GM18951 (cell line): ENCODE data around the gene GPI.

Experiments
- POLR2A ChIP-seq: IDR thresholded peaks from 4 replicates; pipeline ENCODE4 v1.6.1; 2011; ENCODE audit warnings: mild to moderate bottlenecking; ENCODE audit not compliant: insufficient read length, insufficient read depth; ENCODE audit errors: extremely low read depth
- in situ Hi-C: fragments of 300-500 bp; cut with MboI; formaldehyde crosslinking; loops from one replicate; pipeline ENCODE4 v1.12.0; 2022; ENCODE audit warnings: low sequenced_read_pairs, mixed read lengths, inconsistent platforms; ENCODE audit not compliant: unreplicated experiment

Gene GPI

GRCh38 chr19:34418300-34418699 is 53.3 kb downstream of the GPI start:
- TF ChIP-seq POLR2A: no peak
- in situ Hi-C loops: no loop called here

- in situ Hi-C loops: no loop called here
- TF ChIP-seq POLR2A: no peak
Observed at GRCh38 chr19:34426096-34426661, 61.2 kb downstream of the GPI start.

- in situ Hi-C loops: no loop called here
- no peak for TF ChIP-seq POLR2A
Observed at GRCh38 chr19:34428549-34429285, 63.7 kb downstream of the GPI start.

DNA sequence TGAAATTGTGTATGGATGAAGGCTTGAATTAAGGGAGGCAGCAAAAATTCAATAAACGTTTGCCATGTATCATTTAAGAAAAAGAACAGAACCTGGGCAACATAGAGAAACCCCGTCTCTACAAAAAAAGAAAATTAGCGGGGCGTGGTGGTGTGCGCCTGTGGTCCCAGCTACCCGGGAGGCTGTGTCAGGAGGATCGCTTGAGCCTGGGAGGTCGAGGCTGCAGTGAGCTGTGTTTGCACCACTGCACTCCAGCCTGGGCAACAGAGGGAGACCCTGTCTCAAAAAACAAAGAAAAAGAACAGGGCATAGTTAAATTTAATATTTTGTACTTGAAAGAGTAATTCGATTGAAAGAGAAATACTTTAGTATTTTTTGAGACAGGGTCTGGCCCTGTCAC is 64.6 kb downstream of the GPI start:
- TF ChIP-seq POLR2A: no peak
- in situ Hi-C loops: no loop called here

DNA sequence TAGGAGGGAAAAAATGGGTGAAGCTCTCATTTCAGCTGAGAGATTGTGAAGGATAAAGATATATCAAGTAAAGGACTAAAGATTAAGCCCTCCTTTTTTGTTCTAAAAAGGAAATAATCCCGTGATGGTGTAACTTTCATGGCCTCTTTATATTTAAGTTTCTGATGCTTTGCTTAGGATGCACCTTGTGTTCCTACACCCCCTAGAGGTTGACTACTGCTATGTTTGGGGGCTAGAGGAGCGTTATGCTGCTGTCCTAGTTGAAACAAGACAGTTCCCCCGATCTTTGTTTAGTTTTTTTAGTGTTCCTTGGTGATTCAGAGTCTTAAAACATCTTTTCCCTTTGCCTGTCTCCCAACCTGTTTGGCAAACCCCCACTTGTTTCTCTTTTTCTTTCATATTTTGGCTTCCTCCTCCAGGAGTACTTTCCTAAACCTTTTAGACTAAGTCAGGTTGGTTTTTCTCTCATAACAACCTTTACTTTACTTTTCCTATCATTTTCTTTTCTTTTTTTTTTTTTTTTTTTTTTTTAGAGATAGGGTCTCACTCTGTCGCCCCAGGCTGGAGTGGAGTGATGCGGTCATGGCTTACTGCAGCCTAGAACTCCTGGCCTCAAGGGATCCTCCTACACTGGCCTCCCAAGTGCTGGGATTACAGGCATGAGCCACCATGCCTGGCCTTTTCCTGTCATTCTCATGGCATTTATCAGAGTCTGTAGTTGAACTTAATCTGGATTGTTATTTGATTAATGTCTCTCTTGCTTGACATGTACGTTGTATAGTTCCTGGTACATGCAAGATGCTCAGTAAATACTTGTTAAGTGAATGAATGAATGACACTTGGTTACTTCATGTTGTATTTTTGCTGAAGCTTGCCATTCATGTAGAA is 66.0 kb downstream of the GPI start:
- no peak for TF ChIP-seq POLR2A
- in situ Hi-C loops: no loop called here

GRCh38 chr19:34431681-34432402 is 66.8 kb downstream of the GPI start:
- no peak for TF ChIP-seq POLR2A
- in situ Hi-C loops: no loop called here

DNA sequence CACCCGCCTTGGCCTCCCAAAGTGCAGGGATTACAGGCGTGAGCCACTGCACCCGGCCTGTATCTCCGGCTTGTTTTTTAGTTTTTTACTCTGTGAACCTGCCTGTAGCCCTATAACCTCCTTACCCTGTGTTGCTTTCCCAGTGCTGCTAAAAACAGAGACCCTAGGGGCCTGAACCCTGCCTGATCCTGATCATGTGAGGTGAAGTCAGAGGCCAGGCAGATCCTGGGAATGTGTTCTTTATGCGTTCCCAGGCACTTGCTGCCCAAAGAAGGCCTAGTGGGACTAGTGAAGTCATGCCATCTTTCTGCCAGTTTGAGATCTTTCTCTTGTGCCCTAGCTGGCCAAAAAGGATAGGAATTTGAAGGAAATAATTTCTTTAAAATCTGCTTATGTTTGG is 67.8 kb downstream of the GPI start:
- in situ Hi-C loops: no loop called here
- no peak for TF ChIP-seq POLR2A

- TF ChIP-seq POLR2A: no peak
- in situ Hi-C loops: no loop called here
Observed at GRCh38 chr19:34436716-34437115, 71.7 kb downstream of the GPI start.

GRCh38 chr19:34448191-34448590 is 83.2 kb downstream of the GPI start:
- TF ChIP-seq POLR2A: no peak
- in situ Hi-C loops: no loop called here
